IPS-20b (cell line): ENCODE measurements around the gene KIF1C.

Source experiments
- H3K27ac ChIP-seq: one replicate; pipeline ENCODE4 v1.5.1; 2013; ENCODE audit warnings: low read length
- H3K27me3 ChIP-seq: 2 replicates; pipeline ENCODE4 v1.6.1; 2013; ENCODE audit warnings: mild to moderate bottlenecking, low read length, inconsistent platforms; ENCODE audit not compliant: insufficient read depth
- H3K36me3 ChIP-seq: 2 replicates; pipeline ENCODE4 v1.6.1; 2013; ENCODE audit warnings: low read depth, mild to moderate bottlenecking, inconsistent platforms, low read length, moderate library complexity; ENCODE audit not compliant: insufficient read depth
- H3K4me1 ChIP-seq: 2 replicates; pipeline ENCODE4 v1.6.1; 2013; ENCODE audit warnings: mild to moderate bottlenecking, control low read depth, inconsistent platforms, low read length, moderate library complexity; ENCODE audit not compliant: insufficient read depth
- H3K4me3 ChIP-seq: 2 replicates; pipeline ENCODE4 v1.5.1; 2013; ENCODE audit warnings: mild to moderate bottlenecking, low read length, inconsistent platforms
- H3K9ac ChIP-seq: 2 replicates; pipeline ENCODE4 v1.6.1; 2013; ENCODE audit warnings: low read depth, mild to moderate bottlenecking, inconsistent platforms, low read length, moderate library complexity
- H3K9me3 ChIP-seq: 2 replicates; pipeline ENCODE4 v1.6.1; 2013; ENCODE audit warnings: mild to moderate bottlenecking, low read depth, low read length, inconsistent platforms; ENCODE audit not compliant: insufficient read depth

KIF1C gene

GRCh38 chr17:4971826-4972225 is 25.9 kb upstream of the KIF1C start:
- Histone ChIP-seq H3K9ac (no peak overlapping the region), H3K4me1 (peaks cover 7% of the 10 kb centered on the region), H3K4me3 (no peak overlapping the region), H3K27ac (no peak overlapping the region), H3K9me3 (no peaks in the 10 kb centered on the region), H3K27me3 (peaks cover 64% of the 10 kb centered on the region), H3K36me3 (peaks cover 16% of the 10 kb centered on the region; the same call in 1 of the 2 replicates)

- Histone ChIP-seq H3K4me1 (peaks cover 7% of the 10 kb centered on the region), H3K27ac (no peak overlapping the region), H3K9me3 (no peaks in the 10 kb centered on the region), H3K4me3 (no peak overlapping the region), H3K9ac (no peak overlapping the region), H3K27me3 (peaks cover 69% of the 10 kb centered on the region), H3K36me3 (peaks cover 16% of the 10 kb centered on the region; the same call in 1 of the 2 replicates)
Measured at GRCh38 chr17:4972322-4972721, 25.4 kb upstream of the KIF1C start.

- H3K27me3 ChIP-seq: peaks cover 73% of the 10 kb centered on the region
- H3K27ac ChIP-seq: no peak overlapping the region
- H3K9me3 ChIP-seq: no peaks in the 10 kb centered on the region
- H3K4me3 ChIP-seq: no peak overlapping the region
- H3K9ac ChIP-seq: no peak overlapping the region
- peaks cover 7% of the 10 kb centered on the region for H3K4me1 ChIP-seq
- peaks cover 16% of the 10 kb centered on the region; the same call in 1 of the 2 replicates for H3K36me3 ChIP-seq
Measured at GRCh38 chr17:4972752-4973151, 25.0 kb upstream of the KIF1C start.

- H3K9ac ChIP-seq: no peak overlapping the region
- no peak overlapping the region for H3K4me3 ChIP-seq
- H3K4me1 ChIP-seq: peaks cover 7% of the 10 kb centered on the region
- H3K36me3 ChIP-seq: peaks cover 16% of the 10 kb centered on the region; the same call in 1 of the 2 replicates
- H3K27ac ChIP-seq: no peak overlapping the region
- no peaks in the 10 kb centered on the region for H3K9me3 ChIP-seq
- H3K27me3 ChIP-seq: peaks cover 80% of the 10 kb centered on the region
Measured at GRCh38 chr17:4973256-4974114, 24.3 kb upstream of the KIF1C start.

GRCh38 chr17:4974115-4974670 is 23.6 kb upstream of the KIF1C start:
- Histone ChIP-seq H3K27me3 (peaks cover 86% of the 10 kb centered on the region), H3K36me3 (peaks cover 16% of the 10 kb centered on the region; the same call in 1 of the 2 replicates), H3K4me3 (no peak overlapping the region), H3K9ac (no peak overlapping the region), H3K4me1 (peaks cover 7% of the 10 kb centered on the region), H3K27ac (no peak overlapping the region), H3K9me3 (no peaks in the 10 kb centered on the region)

- H3K4me1 ChIP-seq: 0 out of 2 replicates have a peak, but pooled peaks cover 3% of the 10 kb centered on the region
- no peak overlapping the region for H3K9ac ChIP-seq
- H3K4me3 ChIP-seq: no peak overlapping the region
- peaks cover 60% of the 10 kb centered on the region for H3K27me3 ChIP-seq
- H3K9me3 ChIP-seq: no peaks in the 10 kb centered on the region
- no peak overlapping the region for H3K27ac ChIP-seq
- no peaks in the 10 kb centered on the region for H3K36me3 ChIP-seq
Measured at GRCh38 chr17:4978726-4979125, 19.0 kb upstream of the KIF1C start.

- 0 out of 2 replicates have a peak, but pooled peaks cover 3% of the 10 kb centered on the region for H3K4me1 ChIP-seq
- no peak overlapping the region for H3K4me3 ChIP-seq
- H3K9ac ChIP-seq: no peak overlapping the region; the same call in 1 of the 2 replicates
- peaks cover 44% of the 10 kb centered on the region for H3K27me3 ChIP-seq
- H3K27ac ChIP-seq: no peak overlapping the region
- no peaks in the 10 kb centered on the region for H3K9me3 ChIP-seq
- H3K36me3 ChIP-seq: no peaks in the 10 kb centered on the region
Measured at GRCh38 chr17:4980644-4981216, 17.0 kb upstream of the KIF1C start.

- H3K27ac ChIP-seq: no peak overlapping the region
- H3K4me1 ChIP-seq: 0 out of 2 replicates have a peak, but pooled peaks cover 3% of the 10 kb centered on the region
- no peaks in the 10 kb centered on the region for H3K36me3 ChIP-seq
- H3K9ac ChIP-seq: no peak overlapping the region
- peaks cover 38% of the 10 kb centered on the region for H3K27me3 ChIP-seq
- H3K4me3 ChIP-seq: no peak overlapping the region
- H3K9me3 ChIP-seq: no peaks in the 10 kb centered on the region
Measured at GRCh38 chr17:4982305-4982704, 15.4 kb upstream of the KIF1C start.

- Histone ChIP-seq H3K27ac (no peak overlapping the region), H3K27me3 (peaks cover 44% of the 10 kb centered on the region), H3K9ac (peak overlapping the region; percentile 73; the same call in 1 of the 2 replicates), H3K36me3 (no peaks in the 10 kb centered on the region), H3K4me1 (peaks cover 5% of the 10 kb centered on the region; the same call in 1 of the 2 replicates), H3K4me3 (peak overlapping the region; percentile 86), H3K9me3 (no peaks in the 10 kb centered on the region)
Measured at GRCh38 chr17:4986403-4986802, 11.3 kb upstream of the KIF1C start.

- H3K27me3 ChIP-seq: peaks cover 44% of the 10 kb centered on the region
- H3K4me1 ChIP-seq: peaks cover 5% of the 10 kb centered on the region; the same call in 1 of the 2 replicates
- peak within 1 kb of the TSS; percentile 73; the same call in 1 of the 2 replicates for H3K9ac ChIP-seq
- H3K4me3 ChIP-seq: peak within 1 kb of the TSS; percentile 86
- no peaks in the 10 kb centered on the region for H3K9me3 ChIP-seq
- H3K27ac ChIP-seq: no peak within 1 kb of the TSS
- H3K36me3 ChIP-seq: no peaks in the 10 kb centered on the region
Measured at GRCh38 chr17:4986951-4987766, 10.6 kb upstream of the KIF1C start, which contains the start of gene CAMTA2. Gene CAMTA2, minus strand, starts transcription at chr17:4987675. Its CDS starts 1,453 bp downstream, at chr17:4986222.
